ENCODE data around the gene NUP58. TPM values are rescaled to one million over a fixed set of nuclear protein-coding genes. Genes with fewer than 3 reads are reported as not detected.

The NUP58 gene
- total RNA-seq, 1 experiment from 2014 or later: 101 TPM

DNA sequence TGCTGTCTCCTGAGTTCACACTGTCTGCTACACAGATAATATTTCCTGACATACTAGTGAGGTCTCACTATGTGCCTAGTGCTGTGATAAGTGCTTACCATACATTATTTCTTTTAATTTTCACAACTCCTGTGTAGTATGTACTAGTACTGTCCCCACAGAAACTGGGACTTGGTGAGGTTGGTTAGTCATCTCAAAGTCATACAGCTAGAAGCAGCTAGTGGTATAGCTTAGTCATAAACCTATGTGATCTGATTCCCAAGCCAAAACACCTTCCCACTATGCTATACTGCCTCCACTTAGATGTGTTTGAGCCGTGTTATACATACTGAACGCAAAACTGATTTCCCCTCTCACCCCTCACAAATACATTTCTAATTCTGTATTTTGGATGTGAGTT, 24.7 kb upstream of the NUP58 start:
- H3K4me3 ChIP-seq (replicated peaks in 1 of 2; ENCODE audit: low read depth in 1 of 2, low read length in 2 of 2): no peak overlapping the region
- H3K79me2 ChIP-seq (ENCODE audit: insufficient read depth, low read length): peaks cover 18% of the 10 kb centered on the region; the same call in 1 of the 2 replicates
- no peaks in the 10 kb centered on the region for H4K20me1 ChIP-seq (ENCODE audit: insufficient read depth)
- POLR2A ChIA-PET: interaction anchor here (0.8 kb wide), 1 partner anchor 10 kb away, joined by 3 read pairs; no protein-coding TSS in a partner anchor
- no peaks in the 10 kb centered on the region for H3K27me3 ChIP-seq (ENCODE audit: insufficient read depth, low read length)
- H3K9me3 ChIP-seq (ENCODE audit: control insufficient read depth in 1 of 2, insufficient read depth in 1 of 2, low read depth in 1 of 2, low read length in 2 of 2): no peaks in the 10 kb centered on the region
- ATAC-seq: peak; percentile 46; the same call in 1 of the 2 replicates
- no peak for DNase-seq (ENCODE audit: low read depth, low spot score)
- BruUV-seq (replicated peaks): no TSS peak
- no peak overlapping the region for H3K4me2 ChIP-seq (ENCODE audit: low read length)
- H3K9ac ChIP-seq (ENCODE audit: low read length): no peak overlapping the region
- H3K36me3 ChIP-seq (ENCODE audit: control insufficient read depth in 1 of 2, insufficient read depth in 2 of 2, low read length in 2 of 2): peaks cover 0 to 8% of the 10 kb centered on the region in 2 experiments; a peak in 1 of 4 replicates
- no peak overlapping the region for H3K27ac ChIP-seq (ENCODE audit: low read depth, low read length)
- H3K4me1 ChIP-seq (ENCODE audit: control insufficient read depth in 1 of 2, insufficient read depth in 2 of 2, low read length in 2 of 2): 0 out of 4 replicates have a peak, but pooled peaks cover 0 to 4% of the 10 kb centered on the region in 2 experiments
- no peaks in the 10 kb centered on the region for H3K9me2 ChIP-seq (ENCODE audit: insufficient read depth)
- RAD21 ChIA-PET (ENCODE audit: low non-redundant PET in 1 of 2, low total read pairs in 2 of 2, uncharacterized antibody in 2 of 2, unreplicated experiment in 2 of 2): no interaction called here
- no peak overlapping the region for H2AFZ ChIP-seq (ENCODE audit: low read depth, low read length, poor library complexity, severe bottlenecking)
- CTCF ChIA-PET: no interaction called here
- no peak for TF ChIP-seq ELF1 (IDR thresholded peaks at IDR 0.05; ENCODE audit: borderline replicate concordance, low read depth)
- no peak for TF ChIP-seq POLR2AphosphoS5 (IDR thresholded peaks at IDR 0.05; ENCODE audit: low read depth, low read length)
- no peak for TF ChIP-seq ZNF274 (IDR thresholded peaks at IDR 0.05; ENCODE audit: low read depth, low read length)
- TF ChIP-seq, protein P1, sequence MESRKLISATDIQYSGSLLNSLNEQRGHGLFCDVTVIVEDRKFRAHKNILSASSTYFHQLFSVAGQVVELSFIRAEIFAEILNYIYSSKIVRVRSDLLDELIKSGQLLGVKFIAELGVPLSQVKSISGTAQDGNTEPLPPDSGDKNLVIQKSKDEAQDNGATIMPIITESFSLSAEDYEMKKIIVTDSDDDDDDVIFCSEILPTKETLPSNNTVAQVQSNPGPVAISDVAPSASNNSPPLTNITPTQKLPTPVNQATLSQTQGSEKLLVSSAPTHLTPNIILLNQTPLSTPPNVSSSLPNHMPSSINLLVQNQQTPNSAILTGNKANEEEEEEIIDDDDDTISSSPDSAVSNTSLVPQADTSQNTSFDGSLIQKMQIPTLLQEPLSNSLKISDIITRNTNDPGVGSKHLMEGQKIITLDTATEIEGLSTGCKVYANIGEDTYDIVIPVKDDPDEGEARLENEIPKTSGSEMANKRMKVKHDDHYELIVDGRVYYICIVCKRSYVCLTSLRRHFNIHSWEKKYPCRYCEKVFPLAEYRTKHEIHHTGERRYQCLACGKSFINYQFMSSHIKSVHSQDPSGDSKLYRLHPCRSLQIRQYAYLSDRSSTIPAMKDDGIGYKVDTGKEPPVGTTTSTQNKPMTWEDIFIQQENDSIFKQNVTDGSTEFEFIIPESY (IDR thresholded peaks at IDR 0.05; ENCODE audit: extremely low read depth, insufficient replicate concordance, low read length): no peak
- no peak for TF ChIP-seq POLR2A (IDR thresholded peaks at IDR 0.05; ENCODE audit: borderline replicate concordance, extremely low read depth, insufficient read depth, insufficient read length)
- no peak for TF ChIP-seq ZFX (IDR thresholded peaks at IDR 0.05)
- intact Hi-C loops (cut with micrococcal nuclease): no loop called here

DNA sequence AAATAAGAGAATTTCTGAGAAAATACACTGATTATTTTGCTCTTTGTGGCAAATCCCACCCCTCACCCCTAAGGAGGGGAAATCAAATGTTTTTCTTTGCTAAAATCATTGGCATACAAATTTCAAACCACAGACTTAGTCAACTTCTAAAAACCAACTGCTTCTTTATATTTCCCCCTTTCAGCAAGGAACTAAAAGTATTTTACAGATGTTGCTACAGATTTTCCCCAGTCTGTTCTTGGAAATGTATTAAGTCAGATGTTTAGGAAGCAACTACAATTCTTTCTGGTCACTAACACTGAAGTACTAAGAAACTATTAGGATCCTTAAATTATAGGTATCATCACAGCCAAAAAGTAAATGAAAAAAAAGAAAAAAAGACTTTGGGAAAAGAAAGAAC, 21.0 kb upstream of the NUP58 start:
- H4K20me1 ChIP-seq (ENCODE audit: insufficient read depth): no peaks in the 10 kb centered on the region
- DNase-seq (ENCODE audit: low read depth, low spot score) (no peak), ATAC-seq (no peak)
- ChIA-PET CTCF (no interaction called here), RAD21 (ENCODE audit: low non-redundant PET in 1 of 2, low total read pairs in 2 of 2, uncharacterized antibody in 2 of 2, unreplicated experiment in 2 of 2) (no interaction called here), POLR2A (no interaction called here)
- no peak overlapping the region for H3K4me3 ChIP-seq (replicated peaks in 1 of 2; ENCODE audit: low read depth in 1 of 2, low read length in 2 of 2)
- H2AFZ ChIP-seq (ENCODE audit: low read depth, low read length, poor library complexity, severe bottlenecking): no peak overlapping the region
- no peaks in the 10 kb centered on the region for H3K9me2 ChIP-seq (ENCODE audit: insufficient read depth)
- intact Hi-C loops (cut with micrococcal nuclease): loop anchor here (10.0 kb wide), 1 partner anchor 56 kb away; no protein-coding TSS in a partner anchor
- H3K27me3 ChIP-seq (ENCODE audit: insufficient read depth, low read length): no peaks in the 10 kb centered on the region
- H3K4me1 ChIP-seq (ENCODE audit: control insufficient read depth in 1 of 2, insufficient read depth in 2 of 2, low read length in 2 of 2): 0 out of 4 replicates have a peak, but pooled peaks cover 0 to 4% of the 10 kb centered on the region in 2 experiments
- H3K36me3 ChIP-seq (ENCODE audit: control insufficient read depth in 1 of 2, insufficient read depth in 2 of 2, low read length in 2 of 2): no peaks in the 10 kb centered on the region
- no peak overlapping the region for H3K9ac ChIP-seq (ENCODE audit: low read length)
- no peaks in the 10 kb centered on the region for H3K9me3 ChIP-seq (ENCODE audit: control insufficient read depth in 1 of 2, insufficient read depth in 1 of 2, low read depth in 1 of 2, low read length in 2 of 2)
- no peak overlapping the region for H3K4me2 ChIP-seq (ENCODE audit: low read length)
- no TSS peak for BruUV-seq (replicated peaks)
- H3K27ac ChIP-seq (ENCODE audit: low read depth, low read length): no peak overlapping the region
- H3K79me2 ChIP-seq (ENCODE audit: insufficient read depth, low read length): peaks cover 35% of the 10 kb centered on the region
- TF ChIP-seq ELF1 (IDR thresholded peaks at IDR 0.05; ENCODE audit: borderline replicate concordance, low read depth) (no peak), RAD21 (IDR thresholded peaks at IDR 0.05; ENCODE audit: low read depth) (no peak), EZH2phosphoT487 (IDR thresholded peaks at IDR 0.05; ENCODE audit: borderline replicate concordance) (no peak), POLR2AphosphoS5 (IDR thresholded peaks at IDR 0.05; ENCODE audit: low read depth, low read length) (no peak), SP1 (IDR thresholded peaks at IDR 0.05; ENCODE audit: low read depth) (no peak), EGR1 (IDR thresholded peaks at IDR 0.05; ENCODE audit: low read depth) (no peak), EZH2 (IDR thresholded peaks at IDR 0.05) (no peak), CBX3 (IDR thresholded peaks at IDR 0.05; ENCODE audit: low read depth) (no peak), JUND (IDR thresholded peaks at IDR 0.05) (no peak), ZFX (IDR thresholded peaks at IDR 0.05) (no peak)
- TF ChIP-seq, protein P2, sequence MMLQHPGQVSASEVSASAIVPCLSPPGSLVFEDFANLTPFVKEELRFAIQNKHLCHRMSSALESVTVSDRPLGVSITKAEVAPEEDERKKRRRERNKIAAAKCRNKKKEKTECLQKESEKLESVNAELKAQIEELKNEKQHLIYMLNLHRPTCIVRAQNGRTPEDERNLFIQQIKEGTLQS (IDR thresholded peaks at IDR 0.05): no peak
- TF ChIP-seq, protein P1 (IDR thresholded peaks at IDR 0.05; ENCODE audit: extremely low read depth, insufficient replicate concordance, low read length): no peak

Data from HCT116 (cell line).